Osteocyte (in vitro differentiated cells): Measurements from ENCODE around the gene LINC01488. TPM values are rescaled to one million over a fixed set of nuclear protein-coding genes. Genes with fewer than 3 reads are reported as not detected.

ENCODE experiments used
- DNase-seq: peaks from one replicate; pipeline ENCODE4 v3.0.0; 2021; ENCODE audit warnings: mixed read lengths; ENCODE audit not compliant: unreplicated experiment; ENCODE audit errors: extremely low spot score
- H3K27ac Mint-ChIP-seq: one replicate; pipeline ENCODE4 v1.8.0; 2021; ENCODE audit warnings: mild to moderate bottlenecking, mixed read lengths; ENCODE audit not compliant: unreplicated experiment
- H3K27me3 Mint-ChIP-seq: one replicate; pipeline ENCODE4 v1.8.0; 2021; ENCODE audit warnings: mixed read lengths; ENCODE audit not compliant: unreplicated experiment
- H3K36me3 Mint-ChIP-seq: one replicate; pipeline ENCODE4 v1.8.0; 2021; ENCODE audit warnings: mixed read lengths; ENCODE audit not compliant: unreplicated experiment
- H3K4me1 Mint-ChIP-seq: one replicate; pipeline ENCODE4 v1.8.0; 2021; ENCODE audit warnings: mixed read lengths; ENCODE audit not compliant: unreplicated experiment
- H3K4me3 Mint-ChIP-seq: one replicate; pipeline ENCODE4 v1.8.0; 2021; ENCODE audit warnings: mild to moderate bottlenecking, moderate library complexity, mixed read lengths; ENCODE audit not compliant: unreplicated experiment
- H3K9me3 Mint-ChIP-seq: one replicate; pipeline ENCODE4 v1.8.0; 2021; ENCODE audit warnings: mixed read lengths; ENCODE audit not compliant: unreplicated experiment
- CTCF ChIP-seq: fragments of 200-600 bp; sonication (generic); IDR thresholded peaks from 2 replicates; pipeline ENCODE4 v1.5.0; 2021; ENCODE audit warnings: antibody characterized with exemption, mild to moderate bottlenecking, moderate library complexity
- total RNA-seq: library from RNA; stranded (reverse); gene quantifications from 2 replicates; pipeline ENCODE4 v1.2.1, GENCODE V29; 2021

Gene LINC01488
- total RNA-seq, 1 donor from 2014 or later, result not detected

GRCh38 chr11:69537855-69538640 is 56.6 kb downstream of the LINC01488 start:
- DNase-seq, result no peak
- Mint-ChIP-seq H3K36me3 (no peaks in the 10 kb centered on the region), H3K4me3 (no peak overlapping the region), H3K4me1 (peaks cover 26% of the 10 kb centered on the region), H3K27ac (no peak overlapping the region), H3K9me3 (no peaks in the 10 kb centered on the region), H3K27me3 (no peaks in the 10 kb centered on the region)
- no peak for TF ChIP-seq CTCF

GRCh38 chr11:69538854-69539253 is 57.4 kb downstream of the LINC01488 start:
- Mint-ChIP-seq H3K4me3 (no peak overlapping the region), H3K27ac (no peak overlapping the region)

GRCh38 chr11:69539416-69540117 is 58.1 kb downstream of the LINC01488 start:
- no peaks in the 10 kb centered on the region for H3K36me3 Mint-ChIP-seq
- H3K27ac Mint-ChIP-seq, result no peak overlapping the region
- H3K4me3 Mint-ChIP-seq, result no peak overlapping the region
- no peaks in the 10 kb centered on the region for H3K27me3 Mint-ChIP-seq
- H3K4me1 Mint-ChIP-seq, result peaks cover 26% of the 10 kb centered on the region
- no peaks in the 10 kb centered on the region for H3K9me3 Mint-ChIP-seq
- no peak for DNase-seq
- TF ChIP-seq CTCF, result no peak

More at GRCh38 chr11:69538854-69539253, 57.4 kb downstream of the LINC01488 start:
- no peak for TF ChIP-seq CTCF
- no peak for DNase-seq
- peaks cover 26% of the 10 kb centered on the region for H3K4me1 Mint-ChIP-seq
- no peaks in the 10 kb centered on the region for H3K9me3 Mint-ChIP-seq
- no peaks in the 10 kb centered on the region for H3K36me3 Mint-ChIP-seq
- no peaks in the 10 kb centered on the region for H3K27me3 Mint-ChIP-seq

GRCh38 chr11:69540118-69541000 is 58.9 kb downstream of the LINC01488 start:
- DNase-seq, result no peak
- peaks cover 26% of the 10 kb centered on the region for H3K4me1 Mint-ChIP-seq
- no peak for TF ChIP-seq CTCF
- no peaks in the 10 kb centered on the region for H3K27me3 Mint-ChIP-seq
- H3K4me3 Mint-ChIP-seq, result no peak overlapping the region
- no peak overlapping the region for H3K27ac Mint-ChIP-seq
- H3K36me3 Mint-ChIP-seq, result no peaks in the 10 kb centered on the region
- H3K9me3 Mint-ChIP-seq, result no peaks in the 10 kb centered on the region
